WTC11 (cell line): ENCODE measurements around the gene SMIM5. TPM values are rescaled to one million over a fixed set of nuclear protein-coding genes. Genes with fewer than 3 reads are reported as not detected.

Source experiments
- ATAC-seq: fragments of 200-7000 bp; cut with Tn5 transposase; 2 replicates; pipeline ENCODE4 v1.10.0; 2021; ENCODE audit warnings: mild to moderate bottlenecking, moderate library complexity
- CTCF ChIA-PET: fragments of 300-600 bp; sonication (Branson Sonifier 250); formaldehyde crosslinking; loops from one replicate; lab custom pipeline; 2021; ENCODE audit warnings: antibody characterized with exemption; lab: Charles Lee
- POLR2A ChIA-PET: fragments of 350-600 bp; sonication (Branson Sonifier 250); formaldehyde crosslinking; loops from one replicate; lab custom pipeline; 2021; ENCODE audit warnings: antibody characterized with exemption; lab: Charles Lee
- DNase-seq: peaks from one replicate; pipeline ENCODE4 v3.0.0; 2021; ENCODE audit warnings: low spot score
- H3K27ac Mint-ChIP-seq: 2 replicates; pipeline ENCODE4 v1.8.0; 2021; ENCODE audit warnings: mixed read lengths
- H3K27me3 Mint-ChIP-seq: 2 replicates; pipeline ENCODE4 v1.8.0; 2021; ENCODE audit warnings: low read depth, mild to moderate bottlenecking, moderate library complexity, mixed read lengths
- H3K36me3 Mint-ChIP-seq: 2 replicates; pipeline ENCODE4 v1.8.0; 2021; ENCODE audit warnings: mixed read lengths
- H3K4me1 Mint-ChIP-seq: 2 replicates; pipeline ENCODE4 v1.8.0; 2022; ENCODE audit warnings: mixed read lengths
- H3K4me3 Mint-ChIP-seq: 2 replicates; pipeline ENCODE4 v1.8.0; 2021; ENCODE audit warnings: mild to moderate bottlenecking, moderate library complexity, mixed read lengths
- H3K9me3 Mint-ChIP-seq: 2 replicates; pipeline ENCODE4 v1.8.0; 2021; ENCODE audit warnings: mixed read lengths
- ATF1 ChIP-seq: sonication (generic); formaldehyde crosslinking; IDR thresholded peaks from 2 replicates; pipeline ENCODE4 v1.8.1; 2023; ENCODE audit warnings: mild to moderate bottlenecking, moderate library complexity, missing genetic modification reagents
- EMX1 ChIP-seq: fragments of 250-450 bp; sonication (Bioruptor Pico); IDR thresholded peaks from 2 replicates; pipeline ENCODE4 v1.8.0; 2021; ENCODE audit warnings: mild to moderate bottlenecking
- ETV6 ChIP-seq: sonication (generic); formaldehyde crosslinking; IDR thresholded peaks from 2 replicates; pipeline ENCODE4 v1.8.1; 2022; ENCODE audit warnings: mild to moderate bottlenecking, missing genetic modification reagents
- FOXP1 ChIP-seq: sonication (generic); formaldehyde crosslinking; IDR thresholded peaks from 2 replicates; pipeline ENCODE4 v1.8.0; 2022; ENCODE audit warnings: missing genetic modification reagents, mild to moderate bottlenecking, moderate library complexity, borderline replicate concordance
- HMGXB4 ChIP-seq: sonication (generic); formaldehyde crosslinking; IDR thresholded peaks from 2 replicates; pipeline ENCODE4 v1.8.1; 2023; ENCODE audit warnings: mild to moderate bottlenecking, moderate library complexity, missing genetic modification reagents
- JAZF1 ChIP-seq: fragments of 250-450 bp; sonication (Bioruptor Pico); IDR thresholded peaks from 2 replicates; pipeline ENCODE4 v1.9.0; 2021; ENCODE audit warnings: moderate library complexity, mild to moderate bottlenecking, inconsistent platforms
- KAT7 ChIP-seq: sonication (generic); formaldehyde crosslinking; IDR thresholded peaks from 2 replicates; pipeline ENCODE4 v1.8.1; 2023; ENCODE audit warnings: missing genetic modification reagents, mild to moderate bottlenecking, borderline replicate concordance
- MYBL2 ChIP-seq: sonication (generic); formaldehyde crosslinking; IDR thresholded peaks from 2 replicates; pipeline ENCODE4 v1.8.1; 2023; ENCODE audit warnings: mild to moderate bottlenecking, moderate library complexity, missing genetic modification reagents
- NFE2L1 ChIP-seq: sonication (generic); formaldehyde crosslinking; IDR thresholded peaks from 2 replicates; pipeline ENCODE4 v1.8.1; 2023; ENCODE audit warnings: missing genetic modification reagents
- NR3C1 ChIP-seq: sonication (generic); formaldehyde crosslinking; conservative IDR thresholded peaks from 2 replicates; pipeline ENCODE4 v1.8.1; 2023; ENCODE audit warnings: low read depth, mild to moderate bottlenecking, missing genetic modification reagents
- OVOL2 ChIP-seq: fragments of 250-450 bp; sonication (Bioruptor Pico); IDR thresholded peaks from 2 replicates; pipeline ENCODE4 v1.9.0; 2021; ENCODE audit warnings: mild to moderate bottlenecking, borderline replicate concordance
- PRRX2 ChIP-seq: fragments of 250-450 bp; sonication (Bioruptor Pico); IDR thresholded peaks from 2 replicates; pipeline ENCODE4 v1.8.0; 2021; ENCODE audit warnings: mild to moderate bottlenecking
- STAT6 ChIP-seq: sonication (generic); formaldehyde crosslinking; conservative IDR thresholded peaks from 2 replicates; pipeline ENCODE4 v1.8.1; 2023; ENCODE audit warnings: mild to moderate bottlenecking, low read depth, missing genetic modification reagents, moderate library complexity
- ZNF121 ChIP-seq: sonication (generic); formaldehyde crosslinking; IDR thresholded peaks from 2 replicates; pipeline ENCODE4 v1.8.0; 2023; ENCODE audit warnings: missing genetic modification reagents
- ZNF232 ChIP-seq: sonication (generic); formaldehyde crosslinking; IDR thresholded peaks from 2 replicates; pipeline ENCODE4 v1.8.0; 2022; ENCODE audit warnings: mild to moderate bottlenecking, missing genetic modification reagents
- ZNF263 ChIP-seq: sonication (generic); formaldehyde crosslinking; IDR thresholded peaks from 2 replicates; pipeline ENCODE4 v1.8.1; 2022; ENCODE audit warnings: low read depth, mild to moderate bottlenecking, moderate library complexity, missing genetic modification reagents
- ZNF423 ChIP-seq: fragments of 250-450 bp; sonication (Bioruptor Pico); IDR thresholded peaks from 2 replicates; pipeline ENCODE4 v2.1.2; 2022; ENCODE audit warnings: mild to moderate bottlenecking, moderate library complexity
- ZSCAN18 ChIP-seq: fragments of 250-450 bp; sonication (Bioruptor Pico); IDR thresholded peaks from 2 replicates; pipeline ENCODE4 v2.1.2; 2022; ENCODE audit warnings: mild to moderate bottlenecking, moderate library complexity
- total RNA-seq: library from RNA; stranded (reverse); gene quantifications from 3 replicates; pipeline ENCODE4 v1.2.3, GENCODE V29; 2021
- TF ChIP-seq, protein P1 (sequence below): sonication (generic); formaldehyde crosslinking; IDR thresholded peaks from 2 replicates; pipeline ENCODE4 v1.8.0; 2022; ENCODE audit warnings: mild to moderate bottlenecking, missing genetic modification reagents
- TF ChIP-seq, protein P2 (sequence below): sonication (generic); formaldehyde crosslinking; IDR thresholded peaks from 2 replicates; pipeline ENCODE4 v1.8.1; 2023; ENCODE audit warnings: mild to moderate bottlenecking, missing genetic modification reagents
- TF ChIP-seq, protein P3 (sequence below): sonication (generic); formaldehyde crosslinking; IDR thresholded peaks from 2 replicates; pipeline ENCODE4 v1.8.0; 2023; ENCODE audit warnings: missing genetic modification reagents

The SMIM5 gene
- total RNA-seq, 1 experiment from 2014 or later = not detected

DNA sequence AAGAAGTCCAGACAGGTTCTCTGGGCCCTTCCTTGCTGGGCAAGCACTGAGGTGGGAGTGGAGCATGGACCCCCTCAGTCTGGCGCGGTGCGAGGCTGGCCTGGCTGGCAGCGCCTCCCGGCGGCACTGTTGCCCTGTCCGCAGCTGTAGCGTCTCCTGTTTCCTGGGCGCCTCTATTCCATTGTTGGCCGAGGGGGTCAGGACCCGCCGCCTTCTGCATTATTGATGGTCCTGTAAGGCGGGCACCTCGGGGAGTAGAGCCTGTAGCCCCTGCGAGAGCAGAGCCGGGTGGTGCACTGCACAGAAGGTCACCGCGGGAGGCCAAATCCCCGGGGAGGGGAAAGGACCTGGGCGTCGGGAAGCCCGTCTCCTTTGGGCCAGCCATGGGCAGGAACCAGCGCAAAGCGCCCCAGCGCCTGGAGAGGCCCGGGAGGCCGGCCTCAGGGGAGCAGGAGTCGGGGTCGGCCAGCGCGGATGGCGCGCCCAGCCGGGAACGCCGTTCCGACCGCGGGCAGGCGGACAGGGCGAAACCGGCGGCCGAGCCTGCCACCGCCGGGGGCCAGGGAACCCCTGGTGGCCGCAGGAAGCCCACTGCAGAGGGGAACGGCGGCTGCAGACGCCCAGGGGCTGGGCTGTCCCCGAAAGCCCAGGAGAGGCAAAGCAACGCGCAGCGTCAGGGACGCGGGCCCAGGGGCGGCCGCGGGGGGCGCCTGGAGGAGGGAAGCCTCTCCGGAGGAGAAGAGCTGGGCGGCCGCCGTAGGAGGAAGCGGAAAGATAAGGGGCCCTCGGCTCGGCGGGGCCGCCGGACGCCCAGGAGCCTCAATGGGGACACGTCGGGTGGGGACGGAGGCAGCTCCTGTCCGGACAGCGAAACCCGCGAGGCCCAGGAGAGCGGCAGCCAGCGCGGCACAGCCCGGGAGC, 45.3 kb upstream of the SMIM5 start, which contains the start of gene MYO15B:
TSS of gene MYO15B (plus strand) at position 126 of the 921 bp plus-strand sequence. CDS start at position 384, 258 bp downstream.
- POLR2A ChIA-PET = interaction anchor here (0.6 to 1.1 kb wide), 3 partner anchors 62 to 160 kb away, joined by 3 to 5 read pairs (median 4); no protein-coding TSS in a partner anchor
- peak; percentile 14 for ATAC-seq
- Mint-ChIP-seq H3K4me3 (peak within 1 kb of the TSS; percentile 65), H3K4me1 (peaks cover 5% of the 10 kb centered on the region), H3K9me3 (peaks cover 11% of the 10 kb centered on the region), H3K36me3 (peaks cover 3% of the 10 kb centered on the region; the same call in 1 of the 2 replicates), H3K27me3 (peaks cover 25% of the 10 kb centered on the region), H3K27ac (no peak within 1 kb of the TSS)
- peak; percentile 72 for DNase-seq
- TF ChIP-seq EMX1 (CRISPR knock-in tag) (no peak), OVOL2 (CRISPR knock-in tag) (no peak), ZNF423 (CRISPR knock-in tag) (peak; percentile 22), NFE2L1 (CRISPR knock-in tag) (no peak), ZNF232 (peak; percentile 72; the same call in 1 of the 2 replicates), ZSCAN18 (CRISPR knock-in tag) (no peak), ETV6 (CRISPR knock-in tag) (peak; percentile 47), PRRX2 (CRISPR knock-in tag) (no peak), HMGXB4 (CRISPR knock-in tag) (peak; percentile 81), NR3C1 (CRISPR knock-in tag) (0 out of 2 replicates have a peak, but pooled peaks have one; percentile 31), MYBL2 (CRISPR knock-in tag) (0 out of 2 replicates have a peak, but pooled peaks have one; percentile 27), ZNF121 (CRISPR knock-in tag) (peak; percentile 26; the same call in 1 of the 2 replicates), KAT7 (CRISPR knock-in tag) (0 out of 2 replicates have a peak, but pooled peaks have one; percentile 73), STAT6 (CRISPR knock-in tag) (0 out of 2 replicates have a peak, but pooled peaks have one; percentile 74), ZNF263 (CRISPR knock-in tag) (0 out of 2 replicates have a peak, but pooled peaks have one; percentile 22), JAZF1 (CRISPR knock-in tag) (no peak)
- TF ChIP-seq, protein P1, sequence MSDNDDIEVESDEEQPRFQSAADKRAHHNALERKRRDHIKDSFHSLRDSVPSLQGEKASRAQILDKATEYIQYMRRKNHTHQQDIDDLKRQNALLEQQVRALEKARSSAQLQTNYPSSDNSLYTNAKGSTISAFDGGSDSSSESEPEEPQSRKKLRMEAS = peak; percentile 7; the same call in 1 of the 2 replicates
- CTCF ChIA-PET = interaction anchor here (0.6 to 8.9 kb wide), 29 partner anchors 10 to 317 kb away, joined by 3 to 52 read pairs (median 4); partner anchors contain the start of genes LLGL2, MIF4GD, SLC25A19 and SMIM5

DNA sequence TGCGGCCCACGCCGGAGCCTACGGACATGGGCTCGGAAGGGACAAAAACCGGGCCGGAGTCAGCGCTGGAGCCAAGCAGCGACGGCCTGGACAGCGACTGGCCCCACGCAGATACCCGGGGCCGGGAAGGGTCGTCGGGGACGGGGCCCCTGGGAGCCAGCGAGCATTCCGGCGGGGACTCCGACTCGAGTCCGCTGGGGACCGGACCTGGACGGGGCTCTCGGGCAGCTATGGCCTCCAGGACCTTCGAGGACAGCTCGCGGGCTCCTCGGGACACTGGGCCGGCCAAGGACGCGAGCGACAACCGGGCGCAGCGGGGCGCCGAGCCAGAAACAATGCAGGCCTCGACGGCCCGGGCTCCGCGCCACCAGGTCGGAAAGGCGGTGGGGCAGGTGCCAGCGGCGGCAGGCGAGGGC, 44.6 kb upstream of the SMIM5 start:
- DNase-seq (peak; percentile 46), ATAC-seq (no peak)
- Mint-ChIP-seq H3K9me3 (peaks cover 11% of the 10 kb centered on the region), H3K4me3 (peak overlapping the region; percentile 65), H3K27ac (no peak overlapping the region), H3K27me3 (peaks cover 25% of the 10 kb centered on the region), H3K4me1 (peaks cover 5% of the 10 kb centered on the region), H3K36me3 (peaks cover 3% of the 10 kb centered on the region; the same call in 1 of the 2 replicates)
- ChIA-PET POLR2A (interaction anchor here (0.6 to 1.1 kb wide), 3 partner anchors 62 to 161 kb away, joined by 3 to 5 read pairs (median 4); no protein-coding TSS in a partner anchor), CTCF (interaction anchor here (0.6 to 8.9 kb wide), 28 partner anchors 9 to 318 kb away, joined by 3 to 52 read pairs (median 4); partner anchors contain the start of genes LLGL2, MIF4GD, SLC25A19 and SMIM5)
- TF ChIP-seq FOXP1 (peak; percentile 68), ATF1 (0 out of 2 replicates have a peak, but pooled peaks have one; percentile 39)
- TF ChIP-seq, protein P2, sequence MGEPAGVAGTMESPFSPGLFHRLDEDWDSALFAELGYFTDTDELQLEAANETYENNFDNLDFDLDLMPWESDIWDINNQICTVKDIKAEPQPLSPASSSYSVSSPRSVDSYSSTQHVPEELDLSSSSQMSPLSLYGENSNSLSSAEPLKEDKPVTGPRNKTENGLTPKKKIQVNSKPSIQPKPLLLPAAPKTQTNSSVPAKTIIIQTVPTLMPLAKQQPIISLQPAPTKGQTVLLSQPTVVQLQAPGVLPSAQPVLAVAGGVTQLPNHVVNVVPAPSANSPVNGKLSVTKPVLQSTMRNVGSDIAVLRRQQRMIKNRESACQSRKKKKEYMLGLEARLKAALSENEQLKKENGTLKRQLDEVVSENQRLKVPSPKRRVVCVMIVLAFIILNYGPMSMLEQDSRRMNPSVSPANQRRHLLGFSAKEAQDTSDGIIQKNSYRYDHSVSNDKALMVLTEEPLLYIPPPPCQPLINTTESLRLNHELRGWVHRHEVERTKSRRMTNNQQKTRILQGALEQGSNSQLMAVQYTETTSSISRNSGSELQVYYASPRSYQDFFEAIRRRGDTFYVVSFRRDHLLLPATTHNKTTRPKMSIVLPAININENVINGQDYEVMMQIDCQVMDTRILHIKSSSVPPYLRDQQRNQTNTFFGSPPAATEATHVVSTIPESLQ (CRISPR knock-in tag) = peak; percentile 52; the same call in 1 of the 2 replicates
- TF ChIP-seq, protein P3, sequence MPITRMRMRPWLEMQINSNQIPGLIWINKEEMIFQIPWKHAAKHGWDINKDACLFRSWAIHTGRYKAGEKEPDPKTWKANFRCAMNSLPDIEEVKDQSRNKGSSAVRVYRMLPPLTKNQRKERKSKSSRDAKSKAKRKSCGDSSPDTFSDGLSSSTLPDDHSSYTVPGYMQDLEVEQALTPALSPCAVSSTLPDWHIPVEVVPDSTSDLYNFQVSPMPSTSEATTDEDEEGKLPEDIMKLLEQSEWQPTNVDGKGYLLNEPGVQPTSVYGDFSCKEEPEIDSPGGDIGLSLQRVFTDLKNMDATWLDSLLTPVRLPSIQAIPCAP (CRISPR knock-in tag) = 0 out of 2 replicates have a peak, but pooled peaks have one; percentile 41
